ENCODE results near the gene C5orf58. TPM values are rescaled to one million over a fixed set of nuclear protein-coding genes. Genes with fewer than 3 reads are reported as not detected.

C5orf58 gene
- total RNA-seq, 2 experiments from 2014 or later, result not detected

DNA sequence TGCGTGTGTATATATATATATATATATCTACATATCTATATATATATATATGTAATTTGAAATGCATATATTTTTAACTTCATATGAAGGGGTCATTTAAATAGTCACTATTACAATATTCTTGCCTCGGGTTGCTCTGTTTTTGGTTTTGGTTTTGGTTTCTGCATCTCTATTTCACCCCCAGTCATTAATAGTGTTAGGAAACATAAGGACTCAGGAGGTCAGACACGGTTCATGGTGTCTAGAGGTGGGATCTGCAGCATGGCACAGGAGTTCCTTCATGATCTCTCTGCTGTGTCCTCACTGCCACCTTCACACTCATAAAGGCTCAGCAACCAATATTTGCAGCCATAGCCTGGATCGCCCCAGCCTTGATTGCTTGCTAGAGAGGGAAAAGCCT is 16.6 kb downstream of the C5orf58 start:
- intact Hi-C loops (cut with DNase I, micrococcal nuclease), result no loop called here
- H3K27ac ChIP-seq (ENCODE audit: low read depth in 1 of 2, low read length in 2 of 2), result no peak overlapping the region
- H3K27me3 ChIP-seq (ENCODE audit: control insufficient read depth in 1 of 2, insufficient read depth in 2 of 2, low read length in 2 of 2), result no peaks in the 10 kb centered on the region
- peaks cover 27% of the 10 kb centered on the region for H3K4me1 Mint-ChIP-seq (ENCODE audit: low read depth)
- peaks cover 8% of the 10 kb centered on the region for H3K4me1 ChIP-seq (ENCODE audit: insufficient read depth, low read length)
- no peak for DNase-seq
- ATAC-seq (ENCODE audit: poor library complexity), result no peak
- H3K4me3 ChIP-seq (ENCODE audit: low read length), result no peak overlapping the region
- no peaks in the 10 kb centered on the region for H3K9me3 ChIP-seq (ENCODE audit: control insufficient read depth in 1 of 2, insufficient read depth in 1 of 2, low read length in 2 of 2)
- H3K36me3 Mint-ChIP-seq (ENCODE audit: low read depth), result peaks cover 92% of the 10 kb centered on the region
- CTCF ChIA-PET, result interaction anchor here (0.9 kb wide), 1 partner anchor 23 kb away, joined by 3 read pairs; no protein-coding TSS in a partner anchor
- H3K27ac Mint-ChIP-seq, result peak overlapping the region; percentile 60
- no peak overlapping the region for H3K4me3 Mint-ChIP-seq
- TF ChIP-seq, protein P1, sequence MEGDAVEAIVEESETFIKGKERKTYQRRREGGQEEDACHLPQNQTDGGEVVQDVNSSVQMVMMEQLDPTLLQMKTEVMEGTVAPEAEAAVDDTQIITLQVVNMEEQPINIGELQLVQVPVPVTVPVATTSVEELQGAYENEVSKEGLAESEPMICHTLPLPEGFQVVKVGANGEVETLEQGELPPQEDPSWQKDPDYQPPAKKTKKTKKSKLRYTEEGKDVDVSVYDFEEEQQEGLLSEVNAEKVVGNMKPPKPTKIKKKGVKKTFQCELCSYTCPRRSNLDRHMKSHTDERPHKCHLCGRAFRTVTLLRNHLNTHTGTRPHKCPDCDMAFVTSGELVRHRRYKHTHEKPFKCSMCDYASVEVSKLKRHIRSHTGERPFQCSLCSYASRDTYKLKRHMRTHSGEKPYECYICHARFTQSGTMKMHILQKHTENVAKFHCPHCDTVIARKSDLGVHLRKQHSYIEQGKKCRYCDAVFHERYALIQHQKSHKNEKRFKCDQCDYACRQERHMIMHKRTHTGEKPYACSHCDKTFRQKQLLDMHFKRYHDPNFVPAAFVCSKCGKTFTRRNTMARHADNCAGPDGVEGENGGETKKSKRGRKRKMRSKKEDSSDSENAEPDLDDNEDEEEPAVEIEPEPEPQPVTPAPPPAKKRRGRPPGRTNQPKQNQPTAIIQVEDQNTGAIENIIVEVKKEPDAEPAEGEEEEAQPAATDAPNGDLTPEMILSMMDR (IDR thresholded peaks at IDR 0.05), result no peak
- POLR2A ChIA-PET, result interaction anchor here (0.8 to 1.0 kb wide), 2 partner anchors 12 to 31 kb away, joined by 3 read pairs; no protein-coding TSS in a partner anchor
- no peaks in the 10 kb centered on the region for H3K27me3 Mint-ChIP-seq
- peaks cover 2% of the 10 kb centered on the region for H3K9me3 Mint-ChIP-seq
- peaks cover 88% of the 10 kb centered on the region for H3K36me3 ChIP-seq (ENCODE audit: insufficient read depth, low read length)

GRCh38 chr5:170250810-170251317 is 18.1 kb downstream of the C5orf58 start:
- Mint-ChIP-seq H3K9me3 (peaks cover under 1% of the 10 kb centered on the region), H3K4me1 (ENCODE audit: low read depth) (peaks cover 41% of the 10 kb centered on the region), H3K27ac (peak overlapping the region; percentile 60), H3K4me3 (no peak overlapping the region), H3K36me3 (ENCODE audit: low read depth) (peaks cover 100% of the 10 kb centered on the region), H3K27me3 (no peaks in the 10 kb centered on the region)
- CTCF ChIA-PET, result interaction anchor here (1.1 kb wide), 1 partner anchor 25 kb away, joined by 7 read pairs; no protein-coding TSS in a partner anchor
- Histone ChIP-seq H3K27me3 (ENCODE audit: control insufficient read depth in 1 of 2, insufficient read depth in 2 of 2, low read length in 2 of 2) (no peaks in the 10 kb centered on the region), H3K4me1 (ENCODE audit: insufficient read depth, low read length) (peaks cover 17% of the 10 kb centered on the region), H3K9me3 (ENCODE audit: control insufficient read depth in 1 of 2, insufficient read depth in 1 of 2, low read length in 2 of 2) (no peaks in the 10 kb centered on the region), H3K36me3 (ENCODE audit: insufficient read depth, low read length) (peaks cover 100% of the 10 kb centered on the region), H3K27ac (ENCODE audit: low read depth in 1 of 2, low read length in 2 of 2) (no peak overlapping the region), H3K4me3 (ENCODE audit: low read length) (no peak overlapping the region)
- POLR2A ChIA-PET, result interaction anchor here (2.6 kb wide), 1 partner anchor 11 kb away, joined by 11 read pairs; no protein-coding TSS in a partner anchor
- ATAC-seq (ENCODE audit: poor library complexity) (no peak), DNase-seq (no peak)
- intact Hi-C loops (cut with DNase I, micrococcal nuclease), result loop anchor here in 1 of 2 experiments (1.0 kb wide), 1 partner anchor 20 kb away; no protein-coding TSS in a partner anchor
- TF ChIP-seq, protein P1 (IDR thresholded peaks at IDR 0.05), result no peak

DNA sequence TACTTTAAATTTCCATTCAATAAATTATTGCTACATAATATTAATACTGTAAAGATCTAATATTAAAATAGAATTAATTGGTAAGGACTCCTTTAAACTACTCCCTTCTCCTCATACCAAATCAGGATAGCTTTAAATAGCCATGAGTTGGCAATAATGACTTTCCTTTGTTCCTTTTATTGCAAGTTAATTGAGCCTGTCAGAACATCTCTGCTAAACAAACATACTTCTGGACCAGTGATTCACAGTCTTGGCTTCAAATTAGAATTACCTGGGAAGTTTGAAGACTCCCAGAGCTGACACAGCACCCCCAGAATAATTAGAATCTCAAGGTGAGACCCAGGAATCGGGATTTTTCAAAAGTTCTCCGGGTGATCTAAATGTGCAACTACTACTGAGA is 18.7 kb downstream of the C5orf58 start:
- CTCF ChIA-PET, result interaction anchor here (0.8 to 1.6 kb wide), 3 partner anchors 11 to 26 kb away, joined by 3 to 7 read pairs (median 6); no protein-coding TSS in a partner anchor
- Histone ChIP-seq H3K27me3 (ENCODE audit: control insufficient read depth in 1 of 2, insufficient read depth in 2 of 2, low read length in 2 of 2) (no peaks in the 10 kb centered on the region), H3K36me3 (ENCODE audit: insufficient read depth, low read length) (peaks cover 100% of the 10 kb centered on the region), H3K4me1 (ENCODE audit: insufficient read depth, low read length) (peaks cover 17% of the 10 kb centered on the region), H3K27ac (ENCODE audit: low read depth in 1 of 2, low read length in 2 of 2) (no peak overlapping the region), H3K4me3 (ENCODE audit: low read length) (no peak overlapping the region), H3K9me3 (ENCODE audit: control insufficient read depth in 1 of 2, insufficient read depth in 1 of 2, low read length in 2 of 2) (no peaks in the 10 kb centered on the region)
- no peaks in the 10 kb centered on the region for H3K9me3 Mint-ChIP-seq
- POLR2A ChIA-PET, result interaction anchor here (0.9 to 2.6 kb wide), 3 partner anchors 11 to 27 kb away, joined by 3 to 11 read pairs (median 3); no protein-coding TSS in a partner anchor
- no peak overlapping the region for H3K4me3 Mint-ChIP-seq
- H3K4me1 Mint-ChIP-seq (ENCODE audit: low read depth), result peaks cover 47% of the 10 kb centered on the region
- peak overlapping the region; percentile 96 for H3K27ac Mint-ChIP-seq
- no peak for DNase-seq
- H3K27me3 Mint-ChIP-seq, result no peaks in the 10 kb centered on the region
- no peak for ATAC-seq (ENCODE audit: poor library complexity)
- intact Hi-C loops (cut with DNase I, micrococcal nuclease), result loop anchor here in 1 of 2 experiments (1.0 kb wide), 1 partner anchor 20 kb away; no protein-coding TSS in a partner anchor
- H3K36me3 Mint-ChIP-seq (ENCODE audit: low read depth), result peaks cover 100% of the 10 kb centered on the region
- TF ChIP-seq, protein P1 (IDR thresholded peaks at IDR 0.05), result no peak

Measured in CD4-positive, alpha-beta T cell (primary cell).